Limb (tissue), 2 donors: ENCODE data around the gene ZBP1.

Source experiments
- DNase-seq, 2 donors: peaks; one replicate each; pipeline ENCODE4 v3.0.0-alpha.2; 2016; ENCODE audit errors: extremely low spot score in 2 of 2

Gene ZBP1

GRCh38 chr20:57658833-57659516 lies 38.7 kb upstream of the ZBP1 start:
- DNase-seq = peak in 1 of 2 donors; percentile 23

DNA sequence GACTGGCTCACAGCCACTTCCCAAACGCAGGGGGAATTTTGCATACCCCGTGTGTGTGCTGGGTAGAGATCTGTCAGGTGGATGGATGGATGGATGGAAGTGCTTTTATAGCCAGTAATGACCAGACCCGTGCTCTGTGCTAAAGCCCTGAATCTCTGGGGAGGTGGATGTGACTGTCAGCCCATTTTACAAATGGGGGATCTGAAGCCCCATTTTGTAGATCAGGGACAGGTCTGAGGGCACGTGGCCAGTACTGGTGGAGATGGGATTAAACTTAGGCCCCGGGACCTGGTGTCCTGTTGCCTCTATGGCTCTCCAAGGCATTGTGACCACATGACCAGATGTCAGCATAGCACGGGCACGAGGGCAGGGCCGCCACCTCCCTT lies 38.2 kb upstream of the ZBP1 start:
- no peak for DNase-seq

GRCh38 chr20:57657535-57658446 lies 37.6 kb upstream of the ZBP1 start:
- peak in 1 of 2 donors; percentile 27 for DNase-seq

GRCh38 chr20:57656821-57657534 lies 36.8 kb upstream of the ZBP1 start:
- peak in 1 of 2 donors; percentile 30 for DNase-seq

DNA sequence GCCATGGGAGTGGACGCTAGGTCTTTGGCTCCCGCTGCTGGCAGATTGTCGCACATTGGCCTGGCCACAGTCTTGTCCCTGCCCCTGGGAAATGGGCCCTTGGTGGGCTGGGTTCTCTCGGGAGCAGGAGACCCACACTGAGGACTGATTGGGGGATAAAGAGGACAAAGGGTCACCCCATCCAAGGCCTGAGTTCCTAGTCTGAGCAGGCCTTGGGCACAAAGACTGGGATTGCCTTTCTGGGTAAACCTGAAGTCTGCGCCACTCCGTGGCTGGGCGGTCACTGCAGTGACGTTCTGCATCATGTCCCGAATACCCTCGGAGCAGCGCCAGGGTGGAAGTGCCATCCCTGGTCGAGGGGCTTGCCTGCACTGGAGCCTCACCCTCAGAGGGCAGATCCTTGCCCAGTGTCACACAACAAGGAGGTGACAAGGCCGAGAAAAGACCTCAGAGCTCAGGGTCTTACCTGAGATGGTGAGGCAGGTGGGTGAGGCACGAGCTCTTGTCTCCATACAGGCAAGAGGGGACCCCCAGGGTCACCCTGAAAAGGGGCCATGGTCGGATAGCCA lies 36.1 kb upstream of the ZBP1 start:
- DNase-seq = peak in 1 of 2 donors; percentile 24

GRCh38 chr20:57655809-57656155 lies 35.6 kb upstream of the ZBP1 start:
- DNase-seq = peak in 1 of 2 donors; percentile 20

- DNase-seq = peak in 1 of 2 donors; percentile 28
Measured at GRCh38 chr20:57654998-57655808, 35.0 kb upstream of the ZBP1 start.

DNA sequence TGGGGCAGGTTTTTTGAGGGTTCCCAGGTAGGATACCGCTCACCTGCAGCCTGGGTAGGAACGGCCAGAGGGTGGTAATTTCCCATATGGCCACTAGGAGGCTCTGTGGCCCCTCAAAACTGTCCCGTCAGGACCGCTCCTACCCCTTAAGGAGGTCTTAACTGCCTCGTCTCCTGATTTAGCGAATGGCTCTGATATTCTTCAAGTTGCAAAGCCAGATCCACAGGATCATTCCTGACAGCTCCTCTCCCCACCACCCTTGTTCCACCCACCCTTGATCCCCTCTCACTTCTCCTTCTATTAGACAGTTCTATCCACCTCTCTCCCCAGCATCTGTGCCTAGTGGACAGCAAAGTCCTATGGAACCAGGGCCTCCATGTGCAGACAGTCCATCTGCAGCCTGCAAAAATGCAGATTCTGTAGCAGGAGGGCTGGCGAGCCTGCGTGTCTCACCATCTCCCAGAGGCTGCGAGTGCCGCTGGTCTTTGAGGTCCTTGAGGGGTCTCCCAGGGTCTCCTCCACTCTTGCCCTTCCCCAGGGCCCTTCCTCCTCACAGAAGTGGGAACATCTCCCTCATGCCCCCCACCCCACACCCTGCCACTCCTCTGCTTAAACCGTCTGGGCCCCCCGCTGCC lies 34.3 kb upstream of the ZBP1 start:
- peak; percentile 72 to 78 for DNase-seq

GRCh38 chr20:57653910-57654309 lies 33.7 kb upstream of the ZBP1 start:
- no peak for DNase-seq

GRCh38 chr20:57653546-57653900 lies 33.3 kb upstream of the ZBP1 start:
- DNase-seq = peak in 1 of 2 donors; percentile 23

GRCh38 chr20:57652606-57653545 lies 32.6 kb upstream of the ZBP1 start:
- peak in 1 of 2 donors; percentile 26 for DNase-seq

DNA sequence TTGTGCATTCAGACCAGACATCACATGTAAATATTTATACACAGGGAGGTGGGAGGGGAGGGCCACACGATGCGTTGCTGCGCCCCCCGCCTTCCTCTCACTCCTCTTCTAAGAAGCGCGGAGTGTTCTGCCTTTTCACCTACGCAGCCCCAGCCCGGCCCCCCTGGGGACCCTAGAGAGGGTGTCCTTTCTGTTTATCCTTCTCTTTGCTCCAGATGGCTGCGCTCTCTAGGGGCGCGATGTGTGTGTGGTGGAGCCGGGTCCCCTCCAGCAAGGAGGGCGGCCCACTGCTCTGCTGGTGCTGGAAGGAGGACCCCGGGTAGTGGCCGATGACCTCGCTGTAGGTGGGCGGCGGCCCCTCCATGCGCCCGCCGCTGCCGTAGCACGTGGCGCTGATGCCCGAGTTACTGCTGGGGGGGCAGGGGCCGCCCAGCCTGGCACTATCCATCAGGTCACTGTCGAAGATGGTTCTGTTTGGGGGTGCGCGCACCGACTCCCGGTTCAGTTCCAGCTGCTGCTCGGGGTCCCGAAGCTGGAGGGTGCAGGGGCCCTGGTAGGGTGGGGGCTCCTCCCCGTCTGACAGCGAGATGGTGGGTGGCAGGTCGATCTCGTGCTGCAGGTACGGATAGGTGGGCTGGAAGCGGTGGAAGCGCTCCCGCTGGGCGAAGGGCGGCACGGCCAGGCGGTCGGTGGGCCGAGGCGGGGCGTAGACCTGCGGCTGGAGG lies 31.8 kb upstream of the ZBP1 start:
- peak in 1 of 2 donors; percentile 27 for DNase-seq

GRCh38 chr20:57650756-57651483 lies 30.7 kb upstream of the ZBP1 start:
- DNase-seq = peak in 1 of 2 donors; percentile 18

DNA sequence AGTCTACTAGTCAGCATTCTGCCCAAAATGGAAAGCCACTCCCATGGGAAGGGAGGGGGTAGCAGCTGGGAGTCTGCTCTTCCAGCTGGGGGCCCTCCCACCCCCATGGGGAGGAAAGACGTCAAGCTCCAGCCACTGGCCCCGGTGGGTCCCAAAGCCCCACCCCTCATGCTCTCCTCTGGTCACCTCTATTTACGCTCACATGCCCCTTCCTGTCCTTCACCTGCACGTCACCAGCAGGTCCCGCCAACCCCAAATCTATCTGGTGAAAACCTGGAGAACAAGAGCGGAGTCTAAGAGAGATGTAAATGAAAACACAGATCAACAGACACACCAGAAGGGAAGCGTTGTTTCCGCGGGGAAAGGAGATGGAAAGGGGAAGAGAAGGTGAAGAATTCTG lies 30.0 kb upstream of the ZBP1 start:
- DNase-seq = peak in 1 of 2 donors; percentile 29

- peak in 1 of 2 donors; percentile 24 for DNase-seq
Measured at GRCh38 chr20:57649617-57650015, 29.4 kb upstream of the ZBP1 start.

GRCh38 chr20:57648878-57649616 lies 28.8 kb upstream of the ZBP1 start:
- DNase-seq = no peak
